ENCODE data around the gene ZNF583.
A peak's percentile ranks its signal among the peaks of the same experiment; 100 is the strongest.

Gene ZNF583

DNA sequence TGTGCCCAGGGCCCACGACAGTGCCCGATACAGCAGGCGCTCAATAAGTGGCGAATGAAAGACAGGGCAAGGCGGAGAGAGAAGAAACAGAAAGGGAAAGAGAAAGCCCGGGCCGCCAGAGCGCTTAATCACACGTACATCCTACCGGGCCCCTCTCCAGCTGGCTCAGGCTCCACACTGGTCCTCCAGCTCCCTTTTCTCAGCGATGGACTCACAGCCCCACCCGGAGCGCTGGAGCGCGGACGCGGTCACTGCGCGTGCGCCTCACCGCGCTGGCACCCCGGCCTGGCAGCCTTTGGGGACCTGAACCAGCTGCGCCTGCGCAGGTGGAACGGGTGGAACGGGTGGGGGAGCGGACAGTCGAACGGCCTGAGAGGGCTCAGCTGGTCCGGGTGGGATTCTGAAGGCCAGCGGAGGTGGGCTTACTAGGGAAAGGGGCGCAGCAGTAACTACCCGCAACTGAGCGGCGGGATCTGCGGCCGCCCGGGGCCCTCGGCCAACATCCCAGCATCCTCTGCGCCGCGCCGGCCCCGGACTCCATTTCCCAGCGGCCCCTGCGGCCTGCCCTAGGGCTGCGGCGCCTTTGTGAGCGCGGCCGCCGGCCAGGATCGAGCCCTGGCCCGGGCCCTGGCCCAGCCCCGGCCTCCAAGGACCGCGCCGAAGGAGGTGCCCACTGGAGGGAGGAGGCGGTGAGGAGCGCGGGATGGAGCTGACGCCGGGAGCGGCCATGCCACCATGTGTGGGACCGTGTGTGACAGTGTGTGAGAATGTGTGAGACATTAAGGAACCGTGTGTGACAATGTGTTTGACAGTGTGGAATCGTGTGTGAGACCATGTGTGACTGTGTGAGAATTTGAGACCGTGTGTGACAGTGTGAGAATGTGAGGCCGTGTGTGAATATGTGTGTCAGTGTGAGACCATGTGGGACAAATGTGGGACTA is at the start of gene ZNF583:
ZNF583 (plus strand) TSS at position 569 of the 941 bp plus-strand sequence. CDS start 2,783 bp downstream, outside the sequence.
- DNase-seq (ENCODE audit: low spot score) = peak; percentile 99

DNA sequence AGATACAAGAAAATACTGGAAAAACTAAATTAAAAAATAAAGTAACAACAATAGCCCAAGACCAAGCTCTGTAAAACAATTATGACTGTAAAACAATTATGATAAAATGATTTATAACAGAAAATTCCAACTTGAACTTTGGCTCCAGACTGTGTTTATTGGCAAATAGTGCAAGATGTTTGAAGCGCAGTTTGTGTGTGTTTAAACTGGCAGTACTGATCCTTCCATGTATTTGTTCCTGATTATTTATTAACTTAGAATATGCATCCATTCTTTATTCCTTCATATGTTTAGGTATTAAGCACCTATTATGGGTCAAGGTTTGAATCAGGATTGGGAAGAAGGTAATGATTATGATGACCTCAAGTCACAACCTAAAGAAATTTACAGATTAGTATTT is 48.6 kb upstream of the ZNF583 start:
- no peak for DNase-seq (ENCODE audit: low spot score)

DNA sequence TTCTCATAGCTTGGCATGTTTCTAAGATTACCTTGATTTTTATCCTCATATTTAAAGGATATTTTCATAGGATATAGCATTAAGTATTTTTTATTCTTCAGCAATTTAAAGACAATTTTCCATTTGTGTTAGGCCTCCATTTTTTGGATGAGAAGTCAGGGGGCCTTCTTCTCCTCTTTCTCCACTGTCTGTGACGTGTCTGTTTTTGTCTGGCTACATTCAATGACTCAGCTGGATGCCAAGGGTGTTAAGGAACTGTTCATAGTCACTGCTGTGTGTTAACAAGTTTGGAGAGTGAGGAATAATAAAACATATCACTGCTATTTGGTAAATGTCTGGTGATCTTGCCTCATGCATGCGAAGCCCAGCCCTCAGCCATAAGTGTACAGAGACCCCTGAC is 47.2 kb upstream of the ZNF583 start:
- no peak for DNase-seq (ENCODE audit: low spot score)

DNA sequence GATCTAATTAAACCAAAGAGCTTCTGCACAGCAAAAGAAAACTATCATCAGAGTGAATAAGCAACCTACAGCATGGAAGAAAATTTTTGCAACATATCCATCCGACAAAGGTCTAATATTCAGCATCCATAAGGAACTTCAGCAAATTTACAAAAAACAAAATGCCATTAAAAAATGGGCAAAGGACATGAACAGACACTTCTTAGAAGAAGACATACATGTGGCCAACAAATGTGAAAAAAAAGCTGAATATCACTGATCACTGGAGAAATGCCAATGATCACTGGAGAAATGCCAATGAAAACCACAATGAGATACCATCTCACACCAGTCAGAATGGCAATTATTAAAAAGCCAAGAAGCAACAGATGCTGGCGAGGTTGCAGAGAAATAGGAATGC is 43.3 kb upstream of the ZNF583 start:
- no peak for DNase-seq (ENCODE audit: low spot score)

DNA sequence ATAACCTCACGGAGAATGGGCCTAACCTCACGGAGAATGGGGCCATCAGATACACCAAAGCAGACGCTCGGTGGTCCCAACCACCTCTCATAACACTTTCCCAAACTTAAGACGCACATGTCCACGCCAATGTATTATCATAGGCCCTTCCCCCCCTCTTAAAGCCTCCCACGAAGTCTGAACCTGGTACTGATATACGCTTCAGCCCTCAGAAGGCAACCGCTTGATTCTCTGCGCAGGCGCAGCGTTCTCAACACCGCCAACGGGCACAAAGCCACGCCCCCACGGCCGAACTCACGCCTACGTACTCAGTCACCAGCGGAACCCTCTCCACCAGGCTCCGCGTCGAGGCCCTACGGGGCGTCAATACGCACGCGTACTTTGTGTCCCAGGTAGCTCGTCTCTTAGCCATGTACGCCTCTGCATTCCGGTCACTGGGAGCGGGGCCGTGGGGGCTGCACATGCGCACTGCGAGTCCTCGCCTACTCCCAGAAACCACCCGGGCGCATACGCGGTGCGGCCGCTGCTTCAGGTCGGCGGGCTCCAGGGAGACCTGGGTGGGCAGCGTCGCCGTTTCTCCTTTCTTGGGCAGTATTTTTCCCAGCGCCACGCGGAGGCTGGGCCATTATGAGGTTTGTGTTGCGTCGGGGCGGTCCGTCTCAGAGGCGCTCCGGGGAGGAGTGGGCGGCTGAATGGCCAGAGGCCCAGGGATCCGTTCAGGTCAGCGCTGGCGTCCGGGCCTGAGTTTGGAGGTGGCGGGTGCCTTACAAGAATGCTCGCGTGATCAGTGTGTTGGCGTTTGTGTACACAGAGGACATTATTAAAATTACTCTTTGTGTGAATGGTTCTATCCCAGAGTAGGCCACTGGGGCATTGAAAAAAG is 36.1 kb upstream of the ZNF583 start:
- peak; percentile 92 for DNase-seq (ENCODE audit: low spot score)

DNA sequence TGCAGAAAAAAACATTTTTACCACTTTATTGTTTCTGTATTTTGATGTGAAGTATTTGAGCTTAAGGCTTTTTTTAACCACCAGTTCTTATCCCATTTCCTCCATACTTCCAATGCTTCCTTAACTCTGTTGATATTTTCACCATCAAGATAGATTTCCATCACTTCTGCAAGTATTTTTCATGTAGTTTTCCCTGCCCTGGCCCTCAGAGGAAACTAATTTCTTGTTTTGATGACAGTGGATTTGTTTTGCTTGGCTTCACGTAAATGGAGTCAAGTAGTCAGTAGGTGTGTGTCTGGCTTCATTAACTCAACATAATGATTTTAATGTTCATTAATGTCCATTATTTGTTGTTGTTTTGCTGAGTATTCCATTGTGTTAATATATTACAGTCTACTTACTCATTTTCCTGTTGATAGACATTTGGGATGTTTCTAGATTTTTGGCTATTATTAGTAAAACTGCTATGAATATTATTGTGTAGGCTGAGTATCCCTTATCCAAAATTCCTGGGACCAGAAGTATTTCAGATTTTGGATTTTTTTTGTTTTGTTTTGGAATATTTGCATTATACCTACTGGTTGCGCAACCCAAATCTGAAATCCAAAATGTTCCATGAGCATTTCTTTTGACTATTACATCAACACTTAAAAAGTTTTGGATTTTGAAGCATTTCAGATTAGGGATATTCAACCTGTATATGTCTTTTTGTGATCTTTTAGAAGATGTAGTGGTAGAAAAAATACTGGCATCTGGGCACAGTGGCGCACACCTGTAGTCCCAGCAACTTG is 34.1 kb upstream of the ZNF583 start:
- DNase-seq (ENCODE audit: low spot score) = no peak

DNA sequence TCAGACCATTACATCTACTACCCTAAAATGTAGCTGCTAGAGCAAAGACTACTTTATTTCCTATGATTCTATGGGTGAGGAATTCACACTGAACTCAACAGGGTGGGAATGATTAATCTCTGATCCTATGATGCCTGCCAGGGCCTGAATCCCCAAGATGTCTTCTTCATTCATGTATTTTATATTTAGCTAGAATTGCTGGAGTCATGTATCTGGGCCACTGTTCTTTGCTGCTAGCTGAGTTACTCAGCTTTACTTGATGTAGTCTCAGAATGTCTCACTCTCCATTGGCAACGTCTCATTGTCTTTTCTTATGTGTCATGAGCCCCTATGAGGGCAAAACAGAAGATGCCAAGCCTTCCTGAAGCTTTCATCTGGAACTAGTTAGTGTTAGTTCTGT is 31.9 kb upstream of the ZNF583 start:
- no peak for DNase-seq (ENCODE audit: low spot score)

DNA sequence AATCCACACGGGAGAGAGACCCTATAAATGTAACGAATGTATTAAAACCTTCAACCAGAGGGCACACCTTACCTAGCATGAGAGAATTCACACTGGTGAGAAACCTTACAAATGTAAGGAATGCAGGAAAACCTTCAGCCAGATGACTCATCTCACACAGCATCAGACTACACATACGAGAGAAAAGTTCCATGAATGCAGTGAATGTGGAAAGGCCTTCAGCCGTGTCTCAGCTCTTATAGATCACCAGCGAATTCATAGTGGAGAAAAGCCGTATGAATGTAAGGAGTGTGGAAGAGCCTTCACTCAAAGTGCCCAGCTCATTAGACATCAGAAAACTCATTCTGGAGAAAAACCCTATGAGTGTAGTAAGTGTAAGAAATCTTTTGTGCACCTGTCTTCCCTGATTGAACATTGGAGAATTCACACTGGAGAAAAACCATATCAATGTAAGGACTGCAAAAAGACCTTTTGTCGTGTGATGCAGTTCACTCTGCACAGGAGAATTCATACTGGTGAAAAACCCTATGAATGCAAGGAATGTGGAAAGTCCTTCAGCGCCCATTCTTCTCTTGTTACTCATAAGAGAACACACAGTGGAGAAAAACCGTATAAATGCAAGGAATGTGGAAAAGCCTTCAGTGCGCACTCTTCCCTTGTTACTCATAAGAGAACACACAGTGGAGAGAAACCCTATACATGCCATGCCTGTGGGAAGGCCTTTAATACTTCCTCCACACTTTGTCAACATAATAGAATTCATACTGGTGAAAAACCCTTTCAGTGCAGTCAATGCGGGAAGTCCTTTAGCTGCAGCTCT is 26.8 kb upstream of the ZNF583 start:
- DNase-seq (ENCODE audit: low spot score) = no peak

DNA sequence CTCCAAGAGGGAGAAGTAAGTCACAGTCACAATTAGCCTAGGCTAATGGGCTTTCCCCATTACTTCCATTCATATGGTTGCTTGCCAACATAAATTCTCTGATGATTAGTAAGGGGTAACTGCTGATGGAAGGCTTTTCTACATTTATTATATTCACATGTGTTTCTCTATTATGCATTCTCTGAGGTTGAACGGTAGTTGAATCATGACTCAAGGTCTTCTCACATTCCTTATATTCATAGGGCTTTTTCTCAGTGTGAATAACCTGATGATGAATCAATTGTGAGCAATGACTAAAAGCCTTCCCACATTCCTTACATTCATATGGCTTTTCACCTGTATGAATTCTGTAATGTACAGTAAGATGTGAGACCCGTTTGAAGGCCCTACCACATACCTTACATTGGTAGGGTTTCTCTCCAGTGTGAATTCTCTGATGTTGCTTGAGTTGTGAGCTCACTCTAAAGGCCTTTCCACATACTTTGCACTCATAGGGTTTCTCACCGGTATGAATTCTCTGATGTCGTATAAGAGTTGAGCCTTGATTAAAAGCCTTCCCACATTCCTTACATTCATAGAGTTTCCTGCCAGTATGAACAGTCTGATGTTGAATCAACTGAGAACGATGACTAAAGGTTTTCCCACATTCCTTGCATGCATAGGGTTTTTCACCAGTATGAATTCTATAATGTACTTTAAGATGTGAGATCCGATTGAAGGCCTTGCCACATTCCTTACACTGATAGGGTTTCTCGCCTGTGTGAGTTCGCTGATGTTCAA is 20.1 kb upstream of the ZNF583 start:
- DNase-seq (ENCODE audit: low spot score) = no peak

DNA sequence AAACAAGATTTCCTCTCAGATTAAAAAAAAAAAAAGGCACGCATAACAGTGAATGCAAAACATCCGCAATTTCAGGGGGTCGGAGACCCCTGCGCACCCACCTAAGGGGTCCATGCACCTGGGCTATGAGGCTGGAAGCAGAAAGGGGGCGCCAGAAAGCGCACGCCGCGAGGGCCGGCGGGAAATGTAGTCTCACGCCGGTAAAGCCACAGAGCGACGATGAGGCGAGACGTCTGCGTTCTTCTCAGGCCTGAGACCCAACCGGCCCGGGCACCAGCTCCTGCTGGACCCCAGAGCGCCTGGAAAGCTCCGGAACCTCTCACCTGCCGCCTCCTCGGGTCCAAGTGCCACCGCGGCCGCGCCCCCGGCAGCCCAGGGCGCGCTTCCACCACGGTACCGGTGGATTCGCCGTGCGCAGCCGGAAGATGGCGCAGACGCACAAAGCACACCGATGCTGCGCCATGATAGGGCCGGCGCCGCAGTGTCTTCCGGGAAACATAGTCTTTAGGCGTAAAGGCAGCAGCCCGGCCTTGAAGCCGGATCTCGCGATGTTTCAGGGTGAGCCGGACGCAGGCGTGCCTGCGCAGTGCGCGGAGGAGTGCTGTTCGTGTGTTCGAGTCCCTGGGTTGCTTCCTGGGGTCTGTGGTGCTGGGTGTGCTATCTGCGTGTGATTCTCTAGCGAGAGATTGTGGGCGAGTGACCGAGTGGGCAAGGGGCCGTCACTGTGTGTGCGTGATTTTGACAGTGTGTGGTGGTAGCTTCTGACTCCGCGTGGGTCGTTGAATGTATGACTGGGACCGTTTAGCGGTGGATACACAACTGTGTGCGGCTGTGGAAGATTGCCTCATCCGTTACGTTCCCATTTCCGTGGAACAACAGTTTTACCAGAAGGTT is 10.8 kb upstream of the ZNF583 start, which contains the start of gene ZNF582:
ZNF582 (minus strand) TSS at position 416 of the 894 bp plus-strand sequence. CDS start 1,782 bp downstream, outside the sequence.
- DNase-seq (ENCODE audit: low spot score) = peak; percentile 95

DNA sequence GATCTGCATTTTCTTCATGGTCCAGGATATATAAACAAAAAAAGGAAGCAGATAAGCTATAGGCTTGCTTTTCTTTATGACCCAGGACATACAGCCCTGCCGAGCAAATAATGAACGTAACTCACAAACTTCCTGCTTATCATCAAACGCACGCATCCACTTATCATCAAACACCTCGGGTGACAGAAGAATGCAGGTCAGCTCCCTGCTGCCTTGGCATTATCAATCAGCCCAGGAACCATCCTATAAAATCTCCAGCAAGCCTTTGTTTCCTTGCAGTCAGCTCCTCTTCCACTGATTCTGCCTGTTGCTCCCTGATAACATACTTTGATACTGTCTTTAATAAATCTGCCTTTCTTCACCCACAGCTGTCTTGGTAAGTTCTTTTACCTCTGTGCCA is 5.3 kb upstream of the ZNF583 start:
- no peak for DNase-seq (ENCODE audit: low spot score)

DNA sequence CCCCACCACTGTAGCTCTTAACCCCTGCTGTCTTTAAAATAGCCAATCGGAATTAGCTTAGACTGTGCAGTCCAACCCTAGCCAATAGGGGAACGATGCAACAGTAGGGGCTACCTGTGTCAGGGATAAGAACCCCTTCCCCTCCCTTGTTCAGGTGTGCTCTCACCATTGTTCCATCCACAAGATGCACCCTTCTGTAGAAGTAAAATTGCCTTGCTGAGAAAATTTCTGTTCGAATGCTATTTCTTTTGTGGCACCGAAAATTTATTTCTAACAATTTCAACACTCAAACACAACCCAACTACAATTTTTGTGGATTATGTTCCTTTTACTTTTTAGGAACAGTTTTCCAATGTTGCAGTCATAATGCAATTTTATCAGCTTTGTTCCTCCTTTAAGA is 3.6 kb upstream of the ZNF583 start:
- DNase-seq (ENCODE audit: low spot score) = no peak

DNA sequence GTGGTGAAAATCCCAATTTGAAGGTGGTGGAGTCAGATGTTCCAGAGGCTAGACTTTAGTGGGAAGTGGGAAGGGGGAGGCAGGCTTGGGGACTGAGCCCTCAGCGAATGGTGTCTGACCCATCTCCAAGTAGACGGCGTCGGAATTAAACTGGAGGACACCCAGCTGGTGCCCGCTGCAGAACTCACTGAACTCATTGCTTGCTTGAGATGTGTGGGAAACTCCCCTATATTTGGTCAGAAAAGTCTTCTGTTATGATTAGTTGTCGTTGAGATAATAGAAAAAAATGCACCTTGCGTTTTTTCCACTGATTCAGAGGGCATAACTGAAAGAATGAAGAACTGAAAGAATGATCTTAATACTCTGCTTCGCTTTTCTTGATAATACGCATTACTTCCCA is 871 bp upstream of the ZNF583 start:
- no peak for DNase-seq (ENCODE audit: low spot score)

DNA sequence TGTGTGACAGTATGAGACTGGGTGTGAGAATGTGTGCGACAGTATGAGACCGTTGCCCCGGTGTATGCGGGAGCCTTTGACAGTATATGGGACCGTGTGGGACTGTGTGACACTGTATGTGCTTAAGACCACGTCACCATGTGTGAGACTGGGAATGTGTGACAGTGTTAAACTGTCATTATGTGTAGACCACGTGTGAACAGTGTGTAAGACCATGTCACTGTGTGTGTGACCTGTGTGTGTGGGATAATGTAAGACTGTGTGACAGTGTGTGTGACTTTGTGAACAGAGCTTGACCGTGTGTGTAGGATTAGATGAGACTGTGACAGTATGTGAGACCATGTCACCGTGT is 549 bp downstream of the ZNF583 start:
- no peak for DNase-seq (ENCODE audit: low spot score)

DNA sequence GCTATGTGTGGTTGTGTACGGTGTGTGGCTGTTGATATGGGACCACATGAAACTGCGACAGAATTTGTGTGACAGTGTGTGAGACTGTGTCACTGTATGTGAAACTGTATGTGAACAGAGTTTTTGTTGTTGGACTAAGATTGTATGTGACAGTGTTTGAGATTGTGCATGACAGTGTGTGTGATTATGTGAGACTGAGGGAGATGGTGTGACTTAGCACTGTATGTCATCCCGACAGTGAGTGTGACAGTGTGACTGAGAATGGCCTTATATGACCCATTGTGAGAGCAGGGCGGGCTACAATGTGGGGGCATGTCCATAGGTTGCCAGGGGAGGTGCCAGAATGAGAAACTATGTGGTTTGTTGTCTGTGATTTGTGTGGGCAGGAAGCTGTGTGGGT is 930 bp downstream of the ZNF583 start:
- DNase-seq (ENCODE audit: low spot score) = no peak

DNA sequence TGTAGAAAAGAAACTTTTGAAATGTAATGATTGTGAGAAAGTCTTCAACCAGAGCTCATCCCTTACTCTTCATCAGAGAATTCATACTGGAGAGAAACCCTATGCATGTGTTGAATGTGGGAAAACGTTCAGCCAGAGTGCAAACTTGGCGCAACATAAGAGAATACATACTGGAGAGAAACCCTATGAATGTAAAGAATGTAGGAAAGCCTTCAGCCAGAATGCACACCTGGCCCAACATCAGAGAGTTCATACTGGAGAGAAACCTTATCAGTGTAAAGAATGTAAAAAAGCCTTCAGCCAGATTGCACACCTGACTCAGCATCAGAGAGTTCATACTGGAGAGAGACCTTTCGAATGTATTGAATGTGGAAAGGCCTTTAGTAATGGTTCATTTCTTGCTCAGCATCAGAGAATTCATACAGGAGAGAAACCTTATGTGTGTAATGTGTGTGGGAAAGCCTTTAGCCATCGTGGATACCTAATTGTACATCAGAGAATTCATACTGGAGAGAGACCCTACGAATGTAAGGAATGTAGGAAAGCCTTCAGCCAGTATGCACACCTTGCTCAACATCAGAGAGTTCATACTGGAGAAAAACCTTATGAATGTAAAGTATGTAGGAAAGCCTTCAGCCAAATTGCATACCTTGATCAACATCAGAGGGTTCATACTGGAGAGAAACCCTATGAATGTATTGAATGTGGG is 19.3 kb downstream of the ZNF583 start:
- DNase-seq (ENCODE audit: low spot score) = no peak

DNA sequence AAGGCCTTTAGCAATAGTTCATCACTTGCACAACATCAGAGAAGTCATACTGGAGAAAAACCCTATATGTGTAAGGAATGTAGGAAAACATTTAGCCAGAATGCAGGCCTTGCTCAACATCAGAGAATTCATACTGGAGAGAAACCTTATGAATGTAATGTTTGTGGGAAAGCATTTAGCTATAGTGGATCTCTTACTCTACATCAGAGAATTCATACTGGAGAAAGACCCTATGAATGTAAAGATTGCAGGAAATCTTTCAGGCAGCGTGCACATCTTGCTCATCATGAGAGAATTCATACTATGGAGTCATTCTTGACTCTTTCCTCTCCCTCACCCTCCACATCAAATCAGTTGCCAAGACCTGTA is 19.8 kb downstream of the ZNF583 start:
- DNase-seq (ENCODE audit: low spot score) = no peak

DNA sequence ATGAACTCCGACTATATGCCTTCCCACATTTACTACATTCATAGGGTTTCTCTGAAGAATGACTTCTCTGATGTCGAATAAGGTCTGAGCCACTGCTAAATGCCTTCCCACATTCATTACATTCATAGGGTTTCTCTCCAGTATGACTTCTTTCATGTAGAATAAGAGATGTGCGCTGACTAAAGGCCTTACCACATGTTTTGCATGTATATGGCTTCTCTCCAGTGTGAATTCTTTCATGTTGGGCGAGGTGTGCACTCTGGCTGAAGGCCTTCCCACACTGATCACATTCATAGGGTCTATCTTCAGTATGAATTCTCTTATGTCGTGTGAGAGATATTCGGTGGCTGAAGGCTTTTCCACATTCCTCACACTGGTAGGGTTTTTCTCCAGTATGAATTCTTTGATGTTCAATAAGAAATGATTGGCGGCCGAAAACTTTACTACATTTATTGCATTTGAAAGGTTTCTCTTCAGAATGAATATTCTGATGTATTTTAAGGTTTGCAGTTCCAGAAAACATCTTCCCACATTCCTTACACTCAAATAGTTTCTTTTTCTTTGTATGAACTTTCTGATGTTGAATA is 37.2 kb downstream of the ZNF583 start:
- no peak for DNase-seq (ENCODE audit: low spot score)

Measured in GM03348 (cell line).